ENCODE results near the gene MRPS18A. TPM values are rescaled to one million over a fixed set of nuclear protein-coding genes. Genes with fewer than 3 reads are reported as not detected.
A peak's percentile ranks its signal among the peaks of the same experiment; 100 is the strongest.

The MRPS18A gene
- total and polyA plus RNA-seq, 9 of the 15 experiments (the other 6 are each of a cell fraction or from before 2014, with no cell fraction given), result 87.5 to 243 (median 125) TPM

DNA sequence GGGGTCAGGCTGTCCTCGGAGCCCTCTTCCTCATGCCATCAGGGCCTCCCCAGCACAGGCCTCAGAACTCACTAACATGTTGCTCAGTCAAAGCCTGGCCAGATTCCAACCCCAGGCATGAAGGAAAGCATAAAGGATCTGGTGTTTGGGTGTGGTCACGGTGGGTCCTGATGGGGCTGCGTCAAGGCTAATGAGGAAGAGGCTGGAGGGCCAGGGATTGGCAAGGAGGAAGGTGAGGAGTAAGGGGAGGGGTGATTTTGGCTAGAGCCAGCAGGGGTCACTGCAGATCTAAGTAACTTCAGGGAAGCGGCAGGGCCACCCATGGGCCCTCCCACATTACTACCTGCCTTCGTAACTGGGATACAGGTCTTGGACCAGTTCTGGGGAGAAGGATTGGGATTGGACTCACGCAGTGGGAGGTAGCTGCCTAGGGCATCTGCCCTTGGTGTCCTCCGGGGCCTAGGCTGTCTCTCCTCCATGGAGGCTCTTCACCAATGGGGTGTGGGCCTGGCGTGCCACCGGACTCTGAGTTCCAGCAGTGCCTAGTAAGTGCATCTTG, 36.2 kb upstream of the MRPS18A start (continued):
- TF ChIP-seq, protein P1, sequence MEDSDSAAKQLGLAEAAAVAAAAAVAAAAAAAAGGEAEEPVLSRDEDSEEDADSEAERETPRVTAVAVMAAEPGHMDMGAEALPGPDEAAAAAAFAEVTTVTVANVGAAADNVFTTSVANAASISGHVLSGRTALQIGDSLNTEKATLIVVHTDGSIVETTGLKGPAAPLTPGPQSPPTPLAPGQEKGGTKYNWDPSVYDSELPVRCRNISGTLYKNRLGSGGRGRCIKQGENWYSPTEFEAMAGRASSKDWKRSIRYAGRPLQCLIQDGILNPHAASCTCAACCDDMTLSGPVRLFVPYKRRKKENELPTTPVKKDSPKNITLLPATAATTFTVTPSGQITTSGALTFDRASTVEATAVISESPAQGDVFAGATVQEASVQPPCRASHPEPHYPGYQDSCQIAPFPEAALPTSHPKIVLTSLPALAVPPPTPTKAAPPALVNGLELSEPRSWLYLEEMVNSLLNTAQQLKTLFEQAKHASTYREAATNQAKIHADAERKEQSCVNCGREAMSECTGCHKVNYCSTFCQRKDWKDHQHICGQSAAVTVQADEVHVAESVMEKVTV (CRISPR knock-in tag; IDR thresholded peaks at IDR 0.05), result peak; percentile 83
- TF ChIP-seq FOXM1 (IDR thresholded peaks at IDR 0.05; ENCODE audit: low read depth) (no peak), FOXM1 (CRISPR knock-in tag; IDR thresholded peaks at IDR 0.05; ENCODE audit: low read depth) (0 out of 2 replicates have a peak, but pooled peaks have one; percentile 25), JUND (IDR thresholded peaks at IDR 0.05; ENCODE audit: borderline replicate concordance, low read depth, low read length) (peak; percentile 70), JUND (tag; IDR thresholded peaks at IDR 0.05; ENCODE audit: borderline replicate concordance, low read depth, low read length) (peak; percentile 51; the same call in 1 of the 3 replicates), ZNF274 (IDR thresholded peaks at IDR 0.05; ENCODE audit: borderline replicate concordance, low read depth, low read length) (no peak), RAD21 (CRISPR knock-in tag; conservative IDR thresholded peaks at IDR 0.05 in 1 of 2, IDR thresholded peaks at IDR 0.05 in 1 of 2) (peak; percentile 93 to 97), TARDBP (IDR thresholded peaks at IDR 0.05) (0 out of 2 replicates have a peak, but pooled peaks have one; percentile 57), CTBP1 (IDR thresholded peaks at IDR 0.05; ENCODE audit: borderline replicate concordance) (peak; percentile 94), HDGF (IDR thresholded peaks at IDR 0.05) (peak; percentile 96), RBM14 (IDR thresholded peaks at IDR 0.05; ENCODE audit: borderline replicate concordance, insufficient read depth, low read depth, low read length) (no peak), ZNF75A (CRISPR knock-in tag; IDR thresholded peaks at IDR 0.05) (0 out of 2 replicates have a peak, but pooled peaks have one; percentile 20), EHMT2 (IDR thresholded peaks at IDR 0.05) (peak; percentile 80)
- TF ChIP-seq, protein P2, sequence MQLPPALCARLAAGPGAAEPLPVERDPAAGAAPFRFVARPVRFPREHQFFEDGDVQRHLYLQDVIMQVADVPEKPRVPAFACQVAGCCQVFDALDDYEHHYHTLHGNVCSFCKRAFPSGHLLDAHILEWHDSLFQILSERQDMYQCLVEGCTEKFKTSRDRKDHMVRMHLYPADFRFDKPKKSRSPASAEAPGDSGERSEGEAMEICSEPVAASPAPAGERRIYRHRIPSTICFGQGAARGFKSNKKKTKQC (CRISPR knock-in tag; IDR thresholded peaks at IDR 0.05), result no peak
- TF ChIP-seq, protein P3, sequence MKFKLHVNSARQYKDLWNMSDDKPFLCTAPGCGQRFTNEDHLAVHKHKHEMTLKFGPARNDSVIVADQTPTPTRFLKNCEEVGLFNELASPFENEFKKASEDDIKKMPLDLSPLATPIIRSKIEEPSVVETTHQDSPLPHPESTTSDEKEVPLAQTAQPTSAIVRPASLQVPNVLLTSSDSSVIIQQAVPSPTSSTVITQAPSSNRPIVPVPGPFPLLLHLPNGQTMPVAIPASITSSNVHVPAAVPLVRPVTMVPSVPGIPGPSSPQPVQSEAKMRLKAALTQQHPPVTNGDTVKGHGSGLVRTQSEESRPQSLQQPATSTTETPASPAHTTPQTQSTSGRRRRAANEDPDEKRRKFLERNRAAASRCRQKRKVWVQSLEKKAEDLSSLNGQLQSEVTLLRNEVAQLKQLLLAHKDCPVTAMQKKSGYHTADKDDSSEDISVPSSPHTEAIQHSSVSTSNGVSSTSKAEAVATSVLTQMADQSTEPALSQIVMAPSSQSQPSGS (CRISPR knock-in tag; IDR thresholded peaks at IDR 0.05), result no peak
- TF ChIP-seq, protein P4, sequence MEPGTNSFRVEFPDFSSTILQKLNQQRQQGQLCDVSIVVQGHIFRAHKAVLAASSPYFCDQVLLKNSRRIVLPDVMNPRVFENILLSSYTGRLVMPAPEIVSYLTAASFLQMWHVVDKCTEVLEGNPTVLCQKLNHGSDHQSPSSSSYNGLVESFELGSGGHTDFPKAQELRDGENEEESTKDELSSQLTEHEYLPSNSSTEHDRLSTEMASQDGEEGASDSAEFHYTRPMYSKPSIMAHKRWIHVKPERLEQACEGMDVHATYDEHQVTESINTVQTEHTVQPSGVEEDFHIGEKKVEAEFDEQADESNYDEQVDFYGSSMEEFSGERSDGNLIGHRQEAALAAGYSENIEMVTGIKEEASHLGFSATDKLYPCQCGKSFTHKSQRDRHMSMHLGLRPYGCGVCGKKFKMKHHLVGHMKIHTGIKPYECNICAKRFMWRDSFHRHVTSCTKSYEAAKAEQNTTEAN (CRISPR knock-in tag; IDR thresholded peaks at IDR 0.05), result peak; percentile 38; the same call in 1 of the 2 replicates
- TF ChIP-seq, protein P5, sequence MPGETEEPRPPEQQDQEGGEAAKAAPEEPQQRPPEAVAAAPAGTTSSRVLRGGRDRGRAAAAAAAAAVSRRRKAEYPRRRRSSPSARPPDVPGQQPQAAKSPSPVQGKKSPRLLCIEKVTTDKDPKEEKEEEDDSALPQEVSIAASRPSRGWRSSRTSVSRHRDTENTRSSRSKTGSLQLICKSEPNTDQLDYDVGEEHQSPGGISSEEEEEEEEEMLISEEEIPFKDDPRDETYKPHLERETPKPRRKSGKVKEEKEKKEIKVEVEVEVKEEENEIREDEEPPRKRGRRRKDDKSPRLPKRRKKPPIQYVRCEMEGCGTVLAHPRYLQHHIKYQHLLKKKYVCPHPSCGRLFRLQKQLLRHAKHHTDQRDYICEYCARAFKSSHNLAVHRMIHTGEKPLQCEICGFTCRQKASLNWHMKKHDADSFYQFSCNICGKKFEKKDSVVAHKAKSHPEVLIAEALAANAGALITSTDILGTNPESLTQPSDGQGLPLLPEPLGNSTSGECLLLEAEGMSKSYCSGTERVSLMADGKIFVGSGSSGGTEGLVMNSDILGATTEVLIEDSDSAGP (CRISPR knock-in tag; IDR thresholded peaks at IDR 0.05), result no peak
- TF ChIP-seq, protein P6, sequence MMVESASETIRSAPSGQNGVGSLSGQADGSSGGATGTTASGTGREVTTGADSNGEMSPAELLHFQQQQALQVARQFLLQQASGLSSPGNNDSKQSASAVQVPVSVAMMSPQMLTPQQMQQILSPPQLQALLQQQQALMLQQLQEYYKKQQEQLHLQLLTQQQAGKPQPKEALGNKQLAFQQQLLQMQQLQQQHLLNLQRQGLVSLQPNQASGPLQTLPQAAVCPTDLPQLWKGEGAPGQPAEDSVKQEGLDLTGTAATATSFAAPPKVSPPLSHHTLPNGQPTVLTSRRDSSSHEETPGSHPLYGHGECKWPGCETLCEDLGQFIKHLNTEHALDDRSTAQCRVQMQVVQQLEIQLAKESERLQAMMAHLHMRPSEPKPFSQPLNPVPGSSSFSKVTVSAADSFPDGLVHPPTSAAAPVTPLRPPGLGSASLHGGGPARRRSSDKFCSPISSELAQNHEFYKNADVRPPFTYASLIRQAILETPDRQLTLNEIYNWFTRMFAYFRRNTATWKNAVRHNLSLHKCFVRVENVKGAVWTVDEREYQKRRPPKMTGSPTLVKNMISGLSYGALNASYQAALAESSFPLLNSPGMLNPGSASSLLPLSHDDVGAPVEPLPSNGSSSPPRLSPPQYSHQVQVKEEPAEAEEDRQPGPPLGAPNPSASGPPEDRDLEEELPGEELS (CRISPR knock-in tag; IDR thresholded peaks at IDR 0.05; ENCODE audit: borderline replicate concordance), result no peak; the same call in 1 of the 2 replicates
